Caco-2 (cell line): ENCODE data around the gene WRAP73. TPM values are rescaled to one million over a fixed set of nuclear protein-coding genes. Genes with fewer than 3 reads are reported as not detected.

Source experiments
- BruUV-seq: library from RNA; stranded (reverse); fragments of 400-500 nt; replicated peaks from 2 replicates; lab custom pipeline; 2021; lab: Mats Ljungman, UMichigan
- CTCF ChIA-PET: fragments of 300-600 bp; sonication (Branson Sonifier 250); formaldehyde crosslinking; loops from one replicate; lab custom pipeline; 2022; ENCODE audit warnings: antibody characterized with exemption; lab: Charles Lee
- POLR2A ChIA-PET: fragments of 300-600 bp; sonication (Branson Sonifier 250); formaldehyde crosslinking; loops from one replicate; lab custom pipeline; 2022; ENCODE audit warnings: antibody characterized with exemption; lab: Charles Lee
- DNase-seq, 2 experiments: peaks; one replicate each; pipeline versions ENCODE4 v3.0.0 to v3.0.0-alpha.2; 2020 to 2022
- H3K27me3 ChIP-seq: replicated peaks from 2 replicates; pipeline ENCODE4 v1.6.0; 2011; ENCODE audit warnings: low read length; ENCODE audit not compliant: control insufficient read depth, insufficient read depth
- H3K36me3 ChIP-seq: 2 replicates; pipeline ENCODE4 v1.5.1; 2011; ENCODE audit warnings: low read length; ENCODE audit not compliant: control insufficient read depth, insufficient read depth
- H3K4me1 ChIP-seq: fragments of 250-450 bp; sonication (Bioruptor Pico); 2 replicates; pipeline ENCODE4 v1.5.1; 2020; ENCODE audit warnings: mild to moderate bottlenecking
- H3K4me3 ChIP-seq: 2 replicates; pipeline ENCODE4 v1.5.1; 2011; ENCODE audit warnings: low read depth, mild to moderate bottlenecking, control low read depth, low read length
- H3K9me3 ChIP-seq: fragments of 250-450 bp; sonication (Bioruptor Pico); 2 replicates; pipeline ENCODE4 v1.5.1; 2020; ENCODE audit warnings: mild to moderate bottlenecking, moderate library complexity
- H3K27ac Mint-ChIP-seq: one replicate; pipeline ENCODE4 v1.8.0; 2022; ENCODE audit warnings: mixed read lengths; ENCODE audit not compliant: unreplicated experiment
- H3K27me3 Mint-ChIP-seq: one replicate; pipeline ENCODE4 v1.8.0; 2022; ENCODE audit warnings: mixed read lengths; ENCODE audit not compliant: insufficient read depth, unreplicated experiment
- H3K36me3 Mint-ChIP-seq: one replicate; pipeline ENCODE4 v1.8.0; 2022; ENCODE audit warnings: mild to moderate bottlenecking, mixed read lengths; ENCODE audit not compliant: insufficient read depth, unreplicated experiment
- H3K4me1 Mint-ChIP-seq: one replicate; pipeline ENCODE4 v1.8.0; 2022; ENCODE audit warnings: low read depth, mixed read lengths; ENCODE audit not compliant: unreplicated experiment
- H3K4me3 Mint-ChIP-seq: one replicate; pipeline ENCODE4 v1.8.0; 2022; ENCODE audit warnings: mild to moderate bottlenecking, moderate library complexity, mixed read lengths; ENCODE audit not compliant: unreplicated experiment
- H3K9me3 Mint-ChIP-seq: one replicate; pipeline ENCODE4 v1.8.0; 2022; ENCODE audit warnings: mixed read lengths; ENCODE audit not compliant: unreplicated experiment
- intact Hi-C: fragments of 100-400 bp; cut with micrococcal nuclease; formaldehyde crosslinking; loops from one replicate; pipeline ENCODE4 v1.10.0; 2022; ENCODE audit not compliant: unreplicated experiment
- total RNA-seq: library from RNA; stranded (reverse); gene quantifications from 2 replicates; pipeline ENCODE4 v1.2.3, GENCODE V29; 2022
- TF ChIP-seq, protein P1 (sequence below), 2 experiments: fragments of 200-600 bp in 1 of 2; IDR thresholded peaks; 1 replicate in 1 of 2; 2 replicates in 1 of 2; pipeline versions ENCODE4 v1.5.1 to v1.8.0; 2011 to 2022; ENCODE audit warnings: antibody characterized with exemption in 1 of 2, control low read depth in 1 of 2, inconsistent platforms in 1 of 2, low read depth in 1 of 2, low read length in 1 of 2, mild to moderate bottlenecking in 1 of 2, moderate library complexity in 1 of 2; ENCODE audit not compliant: insufficient read depth in 1 of 2, severe bottlenecking in 1 of 2, unreplicated experiment in 1 of 2

The WRAP73 gene
- total RNA-seq, 1 experiment from 2014 or later = 31.6 TPM

GRCh38 chr1:3617806-3618345 is 32.0 kb downstream of the WRAP73 start:
- H3K27ac Mint-ChIP-seq = no peak overlapping the region
- intact Hi-C loops = loop anchor here (2.0 kb wide), 1 partner anchor 165 kb away; no protein-coding TSS in a partner anchor
- H3K27me3 ChIP-seq = no peaks in the 10 kb centered on the region
- H3K36me3 Mint-ChIP-seq = peaks cover 5% of the 10 kb centered on the region
- TF ChIP-seq, protein P1, sequence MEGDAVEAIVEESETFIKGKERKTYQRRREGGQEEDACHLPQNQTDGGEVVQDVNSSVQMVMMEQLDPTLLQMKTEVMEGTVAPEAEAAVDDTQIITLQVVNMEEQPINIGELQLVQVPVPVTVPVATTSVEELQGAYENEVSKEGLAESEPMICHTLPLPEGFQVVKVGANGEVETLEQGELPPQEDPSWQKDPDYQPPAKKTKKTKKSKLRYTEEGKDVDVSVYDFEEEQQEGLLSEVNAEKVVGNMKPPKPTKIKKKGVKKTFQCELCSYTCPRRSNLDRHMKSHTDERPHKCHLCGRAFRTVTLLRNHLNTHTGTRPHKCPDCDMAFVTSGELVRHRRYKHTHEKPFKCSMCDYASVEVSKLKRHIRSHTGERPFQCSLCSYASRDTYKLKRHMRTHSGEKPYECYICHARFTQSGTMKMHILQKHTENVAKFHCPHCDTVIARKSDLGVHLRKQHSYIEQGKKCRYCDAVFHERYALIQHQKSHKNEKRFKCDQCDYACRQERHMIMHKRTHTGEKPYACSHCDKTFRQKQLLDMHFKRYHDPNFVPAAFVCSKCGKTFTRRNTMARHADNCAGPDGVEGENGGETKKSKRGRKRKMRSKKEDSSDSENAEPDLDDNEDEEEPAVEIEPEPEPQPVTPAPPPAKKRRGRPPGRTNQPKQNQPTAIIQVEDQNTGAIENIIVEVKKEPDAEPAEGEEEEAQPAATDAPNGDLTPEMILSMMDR (IDR thresholded peaks at IDR 0.05; ENCODE audit: insufficient read depth in 1 of 2, low read depth in 1 of 2, low read length in 1 of 2, severe bottlenecking in 1 of 2, unreplicated experiment in 1 of 2) = no peak
- no TSS peak for BruUV-seq
- no peaks in the 10 kb centered on the region for H3K27me3 Mint-ChIP-seq
- no peaks in the 10 kb centered on the region for H3K9me3 Mint-ChIP-seq
- H3K4me3 ChIP-seq = no peak overlapping the region
- H3K9me3 ChIP-seq = no peaks in the 10 kb centered on the region
- no peaks in the 10 kb centered on the region for H3K36me3 ChIP-seq
- ChIA-PET POLR2A (interaction anchor here (0.5 kb wide), 1 partner anchor 127 kb away, joined by 3 read pairs; no protein-coding TSS in a partner anchor), CTCF (no interaction called here)
- peaks cover 34% of the 10 kb centered on the region for H3K4me1 Mint-ChIP-seq
- no peak overlapping the region for H3K4me3 Mint-ChIP-seq
- no peak for DNase-seq
- peaks cover 39% of the 10 kb centered on the region for H3K4me1 ChIP-seq

GRCh38 chr1:3616861-3617260 is 33.0 kb downstream of the WRAP73 start:
- peaks cover 34% of the 10 kb centered on the region for H3K4me1 Mint-ChIP-seq
- POLR2A ChIA-PET = no interaction called here

More at GRCh38 chr1:3616861-3617260, 33.0 kb downstream of the WRAP73 start:
- intact Hi-C loops = no loop called here
- H3K36me3 Mint-ChIP-seq = peaks cover 5% of the 10 kb centered on the region
- Histone ChIP-seq H3K27me3 (no peaks in the 10 kb centered on the region), H3K36me3 (no peaks in the 10 kb centered on the region), H3K9me3 (no peaks in the 10 kb centered on the region), H3K4me1 (peaks cover 49% of the 10 kb centered on the region), H3K4me3 (no peak overlapping the region)
- no peaks in the 10 kb centered on the region for H3K27me3 Mint-ChIP-seq
- CTCF ChIA-PET = interaction anchor here (0.6 kb wide), 1 partner anchor 758 kb away, joined by 4 read pairs; no protein-coding TSS in a partner anchor
- no peaks in the 10 kb centered on the region for H3K9me3 Mint-ChIP-seq
- no peak overlapping the region for H3K27ac Mint-ChIP-seq
- no TSS peak for BruUV-seq
- TF ChIP-seq, protein P1 (IDR thresholded peaks at IDR 0.05; ENCODE audit: insufficient read depth in 1 of 2, low read depth in 1 of 2, low read length in 1 of 2, severe bottlenecking in 1 of 2, unreplicated experiment in 1 of 2) = no peak
- no peak for DNase-seq
- H3K4me3 Mint-ChIP-seq = no peak overlapping the region
